Liver (tissue), 9 donors: Measurements from ENCODE around the gene LHB. TPM values are rescaled to one million over a fixed set of nuclear protein-coding genes. Genes with fewer than 3 reads are reported as not detected.

Experiments
- DNase-seq: peaks from one replicate; pipeline ENCODE4 v3.0.0-alpha.2; 2017; ENCODE audit warnings: low spot score
- H3K27ac ChIP-seq, 2 donors: one replicate each; pipeline ENCODE4 v1.7.0; 2013; ENCODE audit warnings: inconsistent platforms in 2 of 2, low read length in 2 of 2, control low read depth in 1 of 2, low read depth in 1 of 2, mild to moderate bottlenecking in 1 of 2
- H3K27me3 ChIP-seq, 4 donors: one replicate each; pipeline versions ENCODE4 v1.6.1 to v1.7.0; 2013; ENCODE audit warnings: low read length in 3 of 4, inconsistent platforms in 1 of 4, mild to moderate bottlenecking in 1 of 4, moderate library complexity in 1 of 4; ENCODE audit not compliant: control insufficient read depth in 4 of 4, insufficient read depth in 4 of 4
- H3K36me3 ChIP-seq, 4 donors: one replicate each; pipeline versions ENCODE4 v1.6.1 to v1.7.0; 2013; ENCODE audit warnings: low read length in 3 of 4, mild to moderate bottlenecking in 3 of 4, low read depth in 1 of 4, moderate library complexity in 1 of 4; ENCODE audit not compliant: control insufficient read depth in 4 of 4, insufficient read depth in 3 of 4
- H3K4me1 ChIP-seq, 4 donors: one replicate each; pipeline versions ENCODE4 v1.6.1 to v1.7.0; 2013; ENCODE audit warnings: low read length in 3 of 4, mild to moderate bottlenecking in 3 of 4, moderate library complexity in 1 of 4; ENCODE audit not compliant: control insufficient read depth in 4 of 4, insufficient read depth in 4 of 4
- H3K4me3 ChIP-seq, 3 donors: one replicate each; pipeline versions ENCODE4 v1.6.1 to v1.7.0; 2013; ENCODE audit warnings: low read length in 3 of 3, control low read depth in 1 of 3, low read depth in 1 of 3, mild to moderate bottlenecking in 1 of 3
- H3K9ac ChIP-seq, 2 donors: one replicate each; pipeline ENCODE4 v1.7.0; 2013; ENCODE audit warnings: low read length in 2 of 2, mild to moderate bottlenecking in 2 of 2, moderate library complexity in 2 of 2, control low read depth in 1 of 2, low read depth in 1 of 2
- H3K9me3 ChIP-seq, 4 donors: one replicate each; pipeline versions ENCODE4 v1.6.1 to v1.7.0; 2013; ENCODE audit warnings: low read length in 3 of 4; ENCODE audit not compliant: control insufficient read depth in 4 of 4
- ATF3 ChIP-seq: IDR thresholded peaks from 2 replicates; pipeline ENCODE4 v1.6.1; 2016; ENCODE audit warnings: antibody characterized with exemption
- EGR1 ChIP-seq, 2 donors: IDR thresholded peaks; 2 replicates each; pipeline ENCODE4 v1.6.1; 2016 to 2018; ENCODE audit warnings: antibody characterized with exemption in 2 of 2, low read depth in 2 of 2
- FOXA1 ChIP-seq: IDR thresholded peaks from 2 replicates; pipeline ENCODE4 v1.6.1; 2016; ENCODE audit warnings: antibody characterized with exemption
- HNF4A ChIP-seq, 2 donors: conservative IDR thresholded peaks; 2 replicates each; pipeline ENCODE4 v1.6.1; 2016; ENCODE audit warnings: antibody characterized with exemption in 2 of 2, mild to moderate bottlenecking in 2 of 2
- RAD21 ChIP-seq, 2 donors: IDR thresholded peaks; 2 replicates each; pipeline ENCODE4 v1.6.1; 2016; ENCODE audit warnings: antibody characterized with exemption in 2 of 2, mild to moderate bottlenecking in 2 of 2
- RXRA ChIP-seq, 2 donors: IDR thresholded peaks; 2 replicates each; pipeline ENCODE4 v1.6.1; 2017 to 2018; ENCODE audit warnings: antibody characterized with exemption in 2 of 2, mild to moderate bottlenecking in 1 of 2
- SP1 ChIP-seq: IDR thresholded peaks from 2 replicates; pipeline ENCODE4 v1.6.1; 2018; ENCODE audit warnings: antibody characterized with exemption, mild to moderate bottlenecking
- ZBTB33 ChIP-seq: IDR thresholded peaks from 2 replicates; pipeline ENCODE4 v1.6.1; 2016; ENCODE audit warnings: antibody characterized with exemption
- WGBS: extraction: QIAGEN DNeasy Blood & Tissue Kit; methylation state at CpG from one replicate; pipeline ENCODE4 v1.1.7; 2013; 5-methylcytosine and 5-hydroxymethylcytosine counted together
- polyA plus RNA-seq, 2 donors: library from polyadenylated mRNA; stranded (reverse) in 1 of 2; unstranded in 1 of 2; fragments of 200-250 nt in 1 of 2; fragments of >200 nt in 1 of 2; fragmentation: Nextera tagmentation in 1 of 2; extraction: Ambion mirVana in 1 of 2; gene quantifications; one replicate each; pipeline versions ENCODE4 v1.2.1 to v1.2.3, GENCODE V29; 2013 to 2015
- total RNA-seq, 2 donors: library from RNA; depleted of rRNA; stranded (reverse); fragments of >200 nt; gene quantifications; one replicate each; pipeline ENCODE4 v1.2.3, GENCODE V29; 2014
- TF ChIP-seq, protein P1 (sequence below): IDR thresholded peaks from 2 replicates; pipeline ENCODE4 v1.6.1; 2016; ENCODE audit warnings: antibody characterized with exemption
- TF ChIP-seq, protein P2 (sequence below): fragments of 150-350 bp; IDR thresholded peaks from 2 replicates; pipeline ENCODE4 v1.5.1; 2017; ENCODE audit warnings: improper control_type of control experiment, low read depth, low read length; ENCODE audit not compliant: missing input control
- TF ChIP-seq, protein P3 (sequence below): IDR thresholded peaks from 2 replicates; pipeline ENCODE4 v1.6.1; 2016; ENCODE audit warnings: antibody characterized with exemption, mild to moderate bottlenecking
- donor health status: healthy.
- donor health status: healthy.
- donor health status: healthy.
- donor health status: healthy.
- donor health status: healthy.

The LHB gene
- total and polyA plus RNA-seq, 4 donors = not detected

DNA sequence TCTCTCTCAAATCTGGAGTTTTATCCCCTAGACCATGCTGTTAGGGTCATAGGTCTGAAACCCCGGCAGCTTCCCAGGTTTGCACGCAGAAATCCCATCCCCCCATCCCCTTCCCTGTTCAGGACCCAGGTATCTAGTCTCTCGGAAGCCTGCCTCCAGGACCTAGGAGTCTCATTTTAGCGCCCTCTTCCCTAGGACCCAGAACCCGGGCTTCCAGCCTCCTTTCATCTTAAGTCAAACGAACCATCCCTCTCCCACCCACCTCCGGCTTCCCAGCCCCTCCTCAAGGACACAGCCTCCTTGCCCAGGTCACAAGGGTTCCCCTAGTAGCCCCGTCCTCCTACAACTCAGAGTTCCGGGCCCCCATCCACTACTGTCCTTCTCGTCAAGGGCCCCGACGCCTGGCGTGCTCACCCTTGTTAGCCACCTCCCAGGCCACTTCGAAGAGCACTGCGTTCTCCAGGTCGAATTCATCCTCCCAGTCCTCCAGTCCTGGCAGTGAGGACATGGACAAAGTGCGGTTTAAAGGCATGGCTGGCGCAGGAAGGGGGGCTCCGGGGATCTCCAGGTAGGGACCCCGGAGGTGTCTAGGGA, 24.2 kb downstream of the LHB start:
- no peak for DNase-seq
- no peaks in the 10 kb centered on the region for H3K27me3 ChIP-seq
- peaks cover 12 to 28% (median 17%) of the 10 kb centered on the region in 4 donors for H3K4me1 ChIP-seq
- TF ChIP-seq HNF4A (conservative IDR thresholded peaks at IDR 0.05) (no peak), FOXA1 (no peak), ZBTB33 (no peak), RAD21 (IDR thresholded peaks at IDR 0.05) (no peak), EGR1 (IDR thresholded peaks at IDR 0.05; ENCODE audit: low read depth in 2 of 2) (no peak), RXRA (IDR thresholded peaks at IDR 0.05) (no peak), ATF3 (no peak), SP1 (no peak)
- TF ChIP-seq, protein P1, sequence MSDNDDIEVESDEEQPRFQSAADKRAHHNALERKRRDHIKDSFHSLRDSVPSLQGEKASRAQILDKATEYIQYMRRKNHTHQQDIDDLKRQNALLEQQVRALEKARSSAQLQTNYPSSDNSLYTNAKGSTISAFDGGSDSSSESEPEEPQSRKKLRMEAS = no peak
- TF ChIP-seq, protein P2, sequence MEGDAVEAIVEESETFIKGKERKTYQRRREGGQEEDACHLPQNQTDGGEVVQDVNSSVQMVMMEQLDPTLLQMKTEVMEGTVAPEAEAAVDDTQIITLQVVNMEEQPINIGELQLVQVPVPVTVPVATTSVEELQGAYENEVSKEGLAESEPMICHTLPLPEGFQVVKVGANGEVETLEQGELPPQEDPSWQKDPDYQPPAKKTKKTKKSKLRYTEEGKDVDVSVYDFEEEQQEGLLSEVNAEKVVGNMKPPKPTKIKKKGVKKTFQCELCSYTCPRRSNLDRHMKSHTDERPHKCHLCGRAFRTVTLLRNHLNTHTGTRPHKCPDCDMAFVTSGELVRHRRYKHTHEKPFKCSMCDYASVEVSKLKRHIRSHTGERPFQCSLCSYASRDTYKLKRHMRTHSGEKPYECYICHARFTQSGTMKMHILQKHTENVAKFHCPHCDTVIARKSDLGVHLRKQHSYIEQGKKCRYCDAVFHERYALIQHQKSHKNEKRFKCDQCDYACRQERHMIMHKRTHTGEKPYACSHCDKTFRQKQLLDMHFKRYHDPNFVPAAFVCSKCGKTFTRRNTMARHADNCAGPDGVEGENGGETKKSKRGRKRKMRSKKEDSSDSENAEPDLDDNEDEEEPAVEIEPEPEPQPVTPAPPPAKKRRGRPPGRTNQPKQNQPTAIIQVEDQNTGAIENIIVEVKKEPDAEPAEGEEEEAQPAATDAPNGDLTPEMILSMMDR = no peak
- peak overlapping the region; percentile 60 to 98 for H3K9ac ChIP-seq
- H3K4me3 ChIP-seq = peak overlapping the region; percentile 58 to 96 (median 71)
- no peaks in the 10 kb centered on the region for H3K9me3 ChIP-seq
- peaks cover 2 to 8% (median 4%) of the 10 kb centered on the region in 4 donors for H3K36me3 ChIP-seq
- peak overlapping the region; percentile 89 to 99 for H3K27ac ChIP-seq
- under 1% methylated on average over 20 of the region's 20 CpGs for WGBS

GRCh38 chr19:48991873-48992580, 24.9 kb downstream of the LHB start:
- H3K9me3 ChIP-seq = no peaks in the 10 kb centered on the region
- DNase-seq = no peak
- WGBS = 33% methylated on average over 8 of the region's 8 CpGs
- peak overlapping the region; percentile 89 to 99 for H3K27ac ChIP-seq
- no peaks in the 10 kb centered on the region for H3K27me3 ChIP-seq
- H3K9ac ChIP-seq = peak overlapping the region; percentile 60 to 98
- peak overlapping the region; percentile 58 to 96 (median 71) for H3K4me3 ChIP-seq
- peaks cover 12 to 28% (median 17%) of the 10 kb centered on the region in 4 donors for H3K4me1 ChIP-seq
- peaks cover 2 to 10% (median 6%) of the 10 kb centered on the region in 4 donors for H3K36me3 ChIP-seq
- TF ChIP-seq, protein P2 = no peak
- TF ChIP-seq, protein P3, sequence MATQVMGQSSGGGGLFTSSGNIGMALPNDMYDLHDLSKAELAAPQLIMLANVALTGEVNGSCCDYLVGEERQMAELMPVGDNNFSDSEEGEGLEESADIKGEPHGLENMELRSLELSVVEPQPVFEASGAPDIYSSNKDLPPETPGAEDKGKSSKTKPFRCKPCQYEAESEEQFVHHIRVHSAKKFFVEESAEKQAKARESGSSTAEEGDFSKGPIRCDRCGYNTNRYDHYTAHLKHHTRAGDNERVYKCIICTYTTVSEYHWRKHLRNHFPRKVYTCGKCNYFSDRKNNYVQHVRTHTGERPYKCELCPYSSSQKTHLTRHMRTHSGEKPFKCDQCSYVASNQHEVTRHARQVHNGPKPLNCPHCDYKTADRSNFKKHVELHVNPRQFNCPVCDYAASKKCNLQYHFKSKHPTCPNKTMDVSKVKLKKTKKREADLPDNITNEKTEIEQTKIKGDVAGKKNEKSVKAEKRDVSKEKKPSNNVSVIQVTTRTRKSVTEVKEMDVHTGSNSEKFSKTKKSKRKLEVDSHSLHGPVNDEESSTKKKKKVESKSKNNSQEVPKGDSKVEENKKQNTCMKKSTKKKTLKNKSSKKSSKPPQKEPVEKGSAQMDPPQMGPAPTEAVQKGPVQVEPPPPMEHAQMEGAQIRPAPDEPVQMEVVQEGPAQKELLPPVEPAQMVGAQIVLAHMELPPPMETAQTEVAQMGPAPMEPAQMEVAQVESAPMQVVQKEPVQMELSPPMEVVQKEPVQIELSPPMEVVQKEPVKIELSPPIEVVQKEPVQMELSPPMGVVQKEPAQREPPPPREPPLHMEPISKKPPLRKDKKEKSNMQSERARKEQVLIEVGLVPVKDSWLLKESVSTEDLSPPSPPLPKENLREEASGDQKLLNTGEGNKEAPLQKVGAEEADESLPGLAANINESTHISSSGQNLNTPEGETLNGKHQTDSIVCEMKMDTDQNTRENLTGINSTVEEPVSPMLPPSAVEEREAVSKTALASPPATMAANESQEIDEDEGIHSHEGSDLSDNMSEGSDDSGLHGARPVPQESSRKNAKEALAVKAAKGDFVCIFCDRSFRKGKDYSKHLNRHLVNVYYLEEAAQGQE = peak; percentile 24
